MM.1S (cell line): ENCODE measurements around the gene HAUS7.

Source experiments
- EZH2 ChIP-seq: fragments of 300-600 bp; sonication (generic); optimal IDR thresholded peaks from 2 replicates; pipeline ENCODE3; 2017; ENCODE audit warnings: low read depth, mild to moderate bottlenecking, antibody characterized with exemption, low read length, mixed read lengths
- EZH2phosphoT487 ChIP-seq: fragments of 300-600 bp; sonication (generic); IDR thresholded peaks from 2 replicates; pipeline ENCODE4 v1.6.1; 2018; ENCODE audit warnings: antibody characterized with exemption, low read length
- TF ChIP-seq, protein P1 (sequence below): fragments of 300-600 bp; sonication (generic); IDR thresholded peaks from 2 replicates; pipeline ENCODE4 v1.5.1; 2016; ENCODE audit warnings: antibody characterized with exemption, low read length, mixed read lengths

DNA sequence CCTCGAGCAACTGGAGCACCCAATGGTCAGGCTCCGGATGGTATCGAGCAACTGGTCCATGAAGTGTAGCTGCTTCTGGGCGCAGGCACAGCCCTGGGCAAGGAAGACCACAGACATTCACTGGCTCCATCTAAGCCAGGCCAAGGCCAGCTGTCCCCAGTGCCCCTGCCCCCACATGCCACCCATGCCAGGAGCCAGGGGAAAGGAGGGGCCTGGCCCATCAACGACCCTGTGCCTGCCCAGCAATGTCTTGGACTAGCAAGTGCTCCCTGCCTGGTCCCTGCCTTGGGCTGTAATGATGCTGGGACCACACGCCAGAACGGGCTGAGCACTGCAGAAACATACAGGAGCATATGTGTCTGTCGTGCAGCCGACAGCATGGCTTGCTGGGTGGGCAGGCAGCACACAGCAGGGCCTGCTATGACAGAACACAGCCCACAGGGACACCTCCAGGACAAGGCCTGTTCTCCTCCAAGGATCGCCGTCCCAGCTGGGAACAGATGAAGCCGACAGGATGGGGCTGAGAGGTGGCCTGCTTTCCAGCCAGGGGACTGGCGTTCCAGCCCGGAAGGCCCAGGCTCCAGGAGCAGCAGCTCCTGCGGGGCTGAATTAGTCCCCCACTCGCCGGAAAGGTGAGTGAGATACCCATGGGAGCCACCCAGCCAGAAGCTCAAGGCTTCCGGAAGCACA is 13.1 kb downstream of the HAUS7 start:
- TF ChIP-seq, protein P1, sequence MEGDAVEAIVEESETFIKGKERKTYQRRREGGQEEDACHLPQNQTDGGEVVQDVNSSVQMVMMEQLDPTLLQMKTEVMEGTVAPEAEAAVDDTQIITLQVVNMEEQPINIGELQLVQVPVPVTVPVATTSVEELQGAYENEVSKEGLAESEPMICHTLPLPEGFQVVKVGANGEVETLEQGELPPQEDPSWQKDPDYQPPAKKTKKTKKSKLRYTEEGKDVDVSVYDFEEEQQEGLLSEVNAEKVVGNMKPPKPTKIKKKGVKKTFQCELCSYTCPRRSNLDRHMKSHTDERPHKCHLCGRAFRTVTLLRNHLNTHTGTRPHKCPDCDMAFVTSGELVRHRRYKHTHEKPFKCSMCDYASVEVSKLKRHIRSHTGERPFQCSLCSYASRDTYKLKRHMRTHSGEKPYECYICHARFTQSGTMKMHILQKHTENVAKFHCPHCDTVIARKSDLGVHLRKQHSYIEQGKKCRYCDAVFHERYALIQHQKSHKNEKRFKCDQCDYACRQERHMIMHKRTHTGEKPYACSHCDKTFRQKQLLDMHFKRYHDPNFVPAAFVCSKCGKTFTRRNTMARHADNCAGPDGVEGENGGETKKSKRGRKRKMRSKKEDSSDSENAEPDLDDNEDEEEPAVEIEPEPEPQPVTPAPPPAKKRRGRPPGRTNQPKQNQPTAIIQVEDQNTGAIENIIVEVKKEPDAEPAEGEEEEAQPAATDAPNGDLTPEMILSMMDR = no peak
- no peak for TF ChIP-seq EZH2
- no peak for TF ChIP-seq EZH2phosphoT487
